Measurements from ENCODE around the gene OR6J1.
A peak's percentile ranks its signal among the peaks of the same experiment; 100 is the strongest.

Gene OR6J1

GRCh38 chr14:22587247-22587646 lies 56.9 kb downstream of the OR6J1 start:
- H3K9me3 ChIP-seq, result no peaks in the 10 kb centered on the region
- no peaks in the 10 kb centered on the region for H3K36me3 ChIP-seq
- H3K4me3 ChIP-seq, result no peak overlapping the region
- peak overlapping the region in 1 of 2 donors; percentile 6 for H3K27ac ChIP-seq
- intact Hi-C loops (cut with DNase I; ENCODE audit: low total_unique reads), result no loop called here
- TF ChIP-seq CTCF (IDR thresholded peaks at IDR 0.05), result no peak
- no peak for DNase-seq
- H3K4me1 ChIP-seq, result peaks cover 0 to 56% (median 45%) of the 10 kb centered on the region in 4 donors
- no peaks in the 10 kb centered on the region for H3K27me3 ChIP-seq

- Histone ChIP-seq H3K27ac (peak overlapping the region in 1 of 2 donors; percentile 0), H3K4me3 (no peak overlapping the region), H3K36me3 (no peaks in the 10 kb centered on the region), H3K27me3 (no peaks in the 10 kb centered on the region), H3K4me1 (peaks cover 0 to 47% (median 43%) of the 10 kb centered on the region in 4 donors), H3K9me3 (no peaks in the 10 kb centered on the region)
- no peak for DNase-seq
- no peak for TF ChIP-seq CTCF (IDR thresholded peaks at IDR 0.05)
- intact Hi-C loops (cut with DNase I; ENCODE audit: low total_unique reads), result no loop called here
These were observed 60.2 kb downstream of the OR6J1 start for GRCh38 chr14:22583994-22584393.

Data from tibial artery (tissue), 4 donors.